H9 (cell line): Measurements from ENCODE around the gene ZFPM1. TPM values are rescaled to one million over a fixed set of nuclear protein-coding genes. Genes with fewer than 3 reads are reported as not detected.

Experiments used
- DNase-seq: peaks from one replicate; pipeline ENCODE4 v3.0.0-alpha.2; 2017
- H2AFZ ChIP-seq: one replicate; pipeline ENCODE4 v1.6.1; 2013; ENCODE audit warnings: mild to moderate bottlenecking, low read length, control low read depth, moderate library complexity
- H2AK5ac ChIP-seq: 2 replicates; pipeline ENCODE4 v1.6.1; 2013; ENCODE audit warnings: low read length, control low read depth, mixed read lengths; ENCODE audit not compliant: insufficient read length
- H2BK120ac ChIP-seq: one replicate; pipeline ENCODE4 v1.6.1; 2013; ENCODE audit warnings: low read depth, mild to moderate bottlenecking, low read length, control low read depth, inconsistent platforms; ENCODE audit not compliant: poor library complexity, severe bottlenecking
- H2BK12ac ChIP-seq: 2 replicates; pipeline ENCODE4 v1.6.1; 2013; ENCODE audit warnings: low read length, control low read depth, mixed read lengths, low read depth; ENCODE audit not compliant: insufficient read length
- H2BK15ac ChIP-seq: 2 replicates; pipeline ENCODE4 v1.6.1; 2013; ENCODE audit warnings: low read depth, low read length, control low read depth
- H2BK20ac ChIP-seq: one replicate; pipeline ENCODE4 v1.6.1; 2013; ENCODE audit warnings: low read depth, mild to moderate bottlenecking, low read length, control low read depth, inconsistent platforms; ENCODE audit not compliant: poor library complexity, severe bottlenecking
- H2BK5ac ChIP-seq: 2 replicates; pipeline ENCODE4 v1.6.1; 2013; ENCODE audit warnings: low read length, control low read depth, mixed read lengths; ENCODE audit not compliant: insufficient read length
- H3K14ac ChIP-seq: 2 replicates; pipeline ENCODE4 v1.6.1; 2013; ENCODE audit warnings: low read length, control low read depth; ENCODE audit not compliant: insufficient read depth
- H3K18ac ChIP-seq: 2 replicates; pipeline ENCODE4 v1.6.1; 2013; ENCODE audit warnings: low read depth, mild to moderate bottlenecking, mixed read lengths, low read length, control low read depth; ENCODE audit not compliant: insufficient read length
- H3K23ac ChIP-seq: 2 replicates; pipeline ENCODE4 v1.6.1; 2013; ENCODE audit warnings: low read length, control low read depth, mixed read lengths, low read depth; ENCODE audit not compliant: insufficient read length
- H3K23me2 ChIP-seq: 2 replicates; pipeline ENCODE4 v1.6.1; 2013; ENCODE audit warnings: low read depth, mild to moderate bottlenecking, mixed read lengths, low read length, control low read depth; ENCODE audit not compliant: insufficient read length, poor library complexity, severe bottlenecking
- H3K27ac ChIP-seq: 2 replicates; pipeline ENCODE4 v1.5.1; 2013; ENCODE audit warnings: low read length, control low read depth, mixed read lengths, low read depth; ENCODE audit not compliant: insufficient read length
- H3K27me3 ChIP-seq: 2 replicates; pipeline ENCODE4 v1.6.1; 2013; ENCODE audit warnings: low read length, control low read depth, inconsistent platforms; ENCODE audit not compliant: insufficient read depth
- H3K4ac ChIP-seq: 2 replicates; pipeline ENCODE4 v1.6.1; 2013; ENCODE audit warnings: low read depth, mild to moderate bottlenecking, control low read depth, inconsistent platforms, low read length, moderate library complexity
- H3K4me1 ChIP-seq: 2 replicates; pipeline ENCODE4 v1.6.1; 2013; ENCODE audit warnings: low read length, control low read depth, inconsistent platforms; ENCODE audit not compliant: insufficient read depth
- H3K4me2 ChIP-seq: 2 replicates; pipeline ENCODE4 v1.6.1; 2013; ENCODE audit warnings: low read length, control low read depth, mixed read lengths; ENCODE audit not compliant: insufficient read length, insufficient read depth
- H3K56ac ChIP-seq: 2 replicates; pipeline ENCODE4 v1.6.1; 2013; ENCODE audit warnings: low read depth, mild to moderate bottlenecking, mixed read lengths, low read length, control low read depth; ENCODE audit not compliant: insufficient read length
- H3K79me1 ChIP-seq: 2 replicates; pipeline ENCODE4 v1.6.1; 2013; ENCODE audit warnings: low read depth, mild to moderate bottlenecking, moderate library complexity, low read length, control low read depth, inconsistent platforms; ENCODE audit not compliant: insufficient read depth, poor library complexity, severe bottlenecking
- H3K79me2 ChIP-seq: 2 replicates; pipeline ENCODE4 v1.6.1; 2013; ENCODE audit warnings: low read length, control low read depth, inconsistent platforms; ENCODE audit not compliant: insufficient read depth
- H3K9ac ChIP-seq: 2 replicates; pipeline ENCODE4 v1.6.1; 2013; ENCODE audit warnings: low read length, control low read depth, mixed read lengths; ENCODE audit not compliant: insufficient read length; ENCODE audit errors: extremely low read depth
- H3K9me3 ChIP-seq: one replicate; pipeline ENCODE4 v1.6.1; 2013; ENCODE audit warnings: low read depth, low read length, inconsistent platforms; ENCODE audit not compliant: control insufficient read depth
- H3T11ph ChIP-seq: one replicate; pipeline ENCODE4 v1.6.1; 2013; ENCODE audit warnings: mild to moderate bottlenecking, low read length, control low read depth, inconsistent platforms
- H4K20me1 ChIP-seq: one replicate; pipeline ENCODE4 v1.6.1; 2013; ENCODE audit not compliant: control insufficient read depth, insufficient read length, insufficient read depth
- H4K5ac ChIP-seq: 2 replicates; pipeline ENCODE4 v1.6.1; 2013; ENCODE audit warnings: low read depth, mild to moderate bottlenecking, mixed read lengths, low read length, control low read depth; ENCODE audit not compliant: insufficient read length
- H4K8ac ChIP-seq: replicated peaks from 2 replicates; pipeline ENCODE4 v1.6.1; 2013; ENCODE audit warnings: low read length, control low read depth, mixed read lengths, low read depth; ENCODE audit not compliant: insufficient read length
- H4K91ac ChIP-seq: 2 replicates; pipeline ENCODE4 v1.6.1; 2013; ENCODE audit warnings: low read depth, mild to moderate bottlenecking, moderate library complexity, mixed read lengths, low read length, control low read depth; ENCODE audit not compliant: insufficient read length
- H3K27ac Mint-ChIP-seq, 3 experiments: 2 replicates in 2 of 3; 3 replicates in 1 of 3; pipeline ENCODE4 v1.8.0; 2020 to 2021; ENCODE audit warnings: mixed read lengths in 3 of 3, mild to moderate bottlenecking in 1 of 3, moderate library complexity in 1 of 3
- H3K27me3 Mint-ChIP-seq: 2 replicates; pipeline ENCODE4 v1.8.0; 2021; ENCODE audit warnings: low read depth, mild to moderate bottlenecking, moderate library complexity, mixed read lengths
- H3K36me3 Mint-ChIP-seq, 3 experiments: 2 replicates in 2 of 3; 3 replicates in 1 of 3; pipeline ENCODE4 v1.8.0; 2020 to 2021; ENCODE audit warnings: low read depth in 3 of 3, mixed read lengths in 3 of 3; ENCODE audit not compliant: insufficient read depth in 1 of 3
- H3K4me1 Mint-ChIP-seq, 2 experiments: 2 replicates each; pipeline ENCODE4 v1.8.0; 2020; ENCODE audit warnings: mixed read lengths in 2 of 2
- H3K4me3 Mint-ChIP-seq, 2 experiments: 2 replicates in 1 of 2; 3 replicates in 1 of 2; pipeline ENCODE4 v1.8.0; 2020 to 2021; ENCODE audit warnings: mild to moderate bottlenecking in 2 of 2, mixed read lengths in 2 of 2, moderate library complexity in 1 of 2
- H3K9me3 Mint-ChIP-seq, 2 experiments: 2 replicates in 1 of 2; 3 replicates in 1 of 2; pipeline ENCODE4 v1.8.0; 2020; ENCODE audit warnings: mild to moderate bottlenecking in 2 of 2, mixed read lengths in 2 of 2, moderate library complexity in 1 of 2
- CTCF ChIP-seq: fragments of 200-600 bp; sonication (generic); conservative IDR thresholded peaks from 3 replicates; pipeline ENCODE4 v1.8.0; 2021; ENCODE audit warnings: antibody characterized with exemption, mild to moderate bottlenecking
- WGBS: extraction: QIAGEN DNeasy Blood & Tissue Kit; methylation state at CpG from one replicate; pipeline ENCODE4 v1.1.7; 2013; ENCODE audit warnings: missing lambda C conversion rate, low lambda C conversion rate, mixed read lengths; ENCODE audit not compliant: insufficient read length; ENCODE audit errors: extremely low coverage; 5-methylcytosine and 5-hydroxymethylcytosine counted together
- total RNA-seq: library from RNA; stranded (reverse); gene quantifications from 2 replicates; pipeline ENCODE4 v1.2.1, GENCODE V29; 2021

The ZFPM1 gene
- total RNA-seq, 1 experiment from 2014 or later, result 3.6 TPM

DNA sequence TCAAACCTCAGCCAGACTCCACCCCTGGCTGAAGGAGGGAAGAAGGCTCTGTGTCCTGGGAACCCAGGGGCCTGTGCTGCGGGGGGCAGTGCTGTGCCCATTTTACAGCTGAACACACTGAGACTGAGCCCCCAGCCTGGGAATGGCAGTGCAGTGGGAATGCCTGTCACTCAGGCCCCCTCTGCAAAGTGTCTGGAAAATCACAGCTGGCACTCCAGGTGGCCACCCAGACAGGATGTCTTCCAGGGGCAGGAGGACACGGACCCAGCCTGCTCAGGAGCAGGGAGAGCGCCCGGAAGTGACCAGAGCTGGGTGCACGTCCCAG is 37.7 kb upstream of the ZFPM1 start:
- Histone ChIP-seq H3K4me2 (no peak overlapping the region), H3K27ac (no peak overlapping the region), H3K4ac (no peak overlapping the region), H4K91ac (no peak overlapping the region), H3K79me1 (no peaks in the 10 kb centered on the region), H3K27me3 (no peaks in the 10 kb centered on the region), H2AFZ (no peak overlapping the region), H2BK15ac (no peak overlapping the region), H2BK120ac (no peak overlapping the region), H3K23me2 (no peaks in the 10 kb centered on the region), H2BK20ac (no peak overlapping the region), H3T11ph (no peak overlapping the region), H2AK5ac (no peak overlapping the region), H3K9me3 (no peaks in the 10 kb centered on the region), H3K9ac (no peak overlapping the region), H3K56ac (no peak overlapping the region), H3K14ac (no peak overlapping the region; the same call in 1 of the 2 replicates), H3K18ac (no peak overlapping the region), H3K79me2 (no peaks in the 10 kb centered on the region), H3K23ac (no peak overlapping the region), H4K5ac (no peak overlapping the region), H3K4me1 (no peaks in the 10 kb centered on the region), H2BK5ac (no peak overlapping the region), H2BK12ac (no peak overlapping the region), H4K20me1 (no peaks in the 10 kb centered on the region), H4K8ac (no peak overlapping the region)
- Mint-ChIP-seq H3K9me3 (no peaks in the 10 kb centered on the region), H3K27ac (no peak overlapping the region), H3K4me3 (no peak overlapping the region), H3K4me1 (no peaks in the 10 kb centered on the region), H3K36me3 (no peaks in the 10 kb centered on the region), H3K27me3 (no peaks in the 10 kb centered on the region; the same call in 1 of the 2 replicates)
- DNase-seq, result no peak
- no CpG with 5 or more reads among the region's 5 CpGs for WGBS
- no peak for TF ChIP-seq CTCF
